Bronchial epithelial cell (primary cell): ENCODE data around the gene RPL32. TPM values are rescaled to one million over a fixed set of nuclear protein-coding genes. Genes with fewer than 3 reads are reported as not detected.
A peak's percentile ranks its signal among the peaks of the same experiment; 100 is the strongest.

Experiments used
- DNase-seq: peaks from one replicate; pipeline ENCODE4 v3.0.0-alpha.2; 2010; ENCODE audit warnings: low read depth
- FAIRE-seq: peaks from 2 replicates; lab custom pipeline; 2011; peaks lifted over from hg19 to GRCh38; lab: Jason Lieb, UNC
- H3K27me3 ChIP-seq: 2 replicates; pipeline ENCODE4 v1.5.1; 2011; ENCODE audit warnings: low read length; ENCODE audit not compliant: control insufficient read depth, insufficient read depth
- H3K36me3 ChIP-seq: 2 replicates; pipeline ENCODE4 v1.5.1; 2011; ENCODE audit warnings: low read length; ENCODE audit not compliant: control insufficient read depth, insufficient read depth
- H3K4me3 ChIP-seq: 2 replicates; pipeline ENCODE4 v1.5.1; 2011; ENCODE audit warnings: mild to moderate bottlenecking, low read depth, low read length, control low read depth
- total RNA-seq: library from RNA; depleted of rRNA; stranded (reverse); fragments of >200 nt; gene quantifications from 2 replicates; pipeline ENCODE4 v1.2.1, GENCODE V29; 2014
- TF ChIP-seq, protein P1 (sequence below): IDR thresholded peaks from 2 replicates; pipeline ENCODE4 v1.5.1; 2011; ENCODE audit warnings: mild to moderate bottlenecking, moderate library complexity, low read length, control low read depth, inconsistent platforms; ENCODE audit not compliant: insufficient read depth, severe bottlenecking

RPL32 gene
- total RNA-seq, 1 donor from 2014 or later = 2,605 TPM

GRCh38 chr3:12878141-12878574 is 36.8 kb upstream of the RPL32 start:
- FAIRE-seq (no peak), DNase-seq (no peak)
- Histone ChIP-seq H3K4me3 (no peak overlapping the region), H3K27me3 (no peaks in the 10 kb centered on the region), H3K36me3 (no peaks in the 10 kb centered on the region)
- TF ChIP-seq, protein P1, sequence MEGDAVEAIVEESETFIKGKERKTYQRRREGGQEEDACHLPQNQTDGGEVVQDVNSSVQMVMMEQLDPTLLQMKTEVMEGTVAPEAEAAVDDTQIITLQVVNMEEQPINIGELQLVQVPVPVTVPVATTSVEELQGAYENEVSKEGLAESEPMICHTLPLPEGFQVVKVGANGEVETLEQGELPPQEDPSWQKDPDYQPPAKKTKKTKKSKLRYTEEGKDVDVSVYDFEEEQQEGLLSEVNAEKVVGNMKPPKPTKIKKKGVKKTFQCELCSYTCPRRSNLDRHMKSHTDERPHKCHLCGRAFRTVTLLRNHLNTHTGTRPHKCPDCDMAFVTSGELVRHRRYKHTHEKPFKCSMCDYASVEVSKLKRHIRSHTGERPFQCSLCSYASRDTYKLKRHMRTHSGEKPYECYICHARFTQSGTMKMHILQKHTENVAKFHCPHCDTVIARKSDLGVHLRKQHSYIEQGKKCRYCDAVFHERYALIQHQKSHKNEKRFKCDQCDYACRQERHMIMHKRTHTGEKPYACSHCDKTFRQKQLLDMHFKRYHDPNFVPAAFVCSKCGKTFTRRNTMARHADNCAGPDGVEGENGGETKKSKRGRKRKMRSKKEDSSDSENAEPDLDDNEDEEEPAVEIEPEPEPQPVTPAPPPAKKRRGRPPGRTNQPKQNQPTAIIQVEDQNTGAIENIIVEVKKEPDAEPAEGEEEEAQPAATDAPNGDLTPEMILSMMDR = no peak

- TF ChIP-seq, protein P1 = no peak
- peak; percentile 64 for FAIRE-seq
- no peak overlapping the region for H3K4me3 ChIP-seq
- H3K36me3 ChIP-seq = no peaks in the 10 kb centered on the region
- no peak for DNase-seq
- H3K27me3 ChIP-seq = no peaks in the 10 kb centered on the region
These were observed 35.7 kb upstream of the RPL32 start for GRCh38 chr3:12877040-12877439.

DNA sequence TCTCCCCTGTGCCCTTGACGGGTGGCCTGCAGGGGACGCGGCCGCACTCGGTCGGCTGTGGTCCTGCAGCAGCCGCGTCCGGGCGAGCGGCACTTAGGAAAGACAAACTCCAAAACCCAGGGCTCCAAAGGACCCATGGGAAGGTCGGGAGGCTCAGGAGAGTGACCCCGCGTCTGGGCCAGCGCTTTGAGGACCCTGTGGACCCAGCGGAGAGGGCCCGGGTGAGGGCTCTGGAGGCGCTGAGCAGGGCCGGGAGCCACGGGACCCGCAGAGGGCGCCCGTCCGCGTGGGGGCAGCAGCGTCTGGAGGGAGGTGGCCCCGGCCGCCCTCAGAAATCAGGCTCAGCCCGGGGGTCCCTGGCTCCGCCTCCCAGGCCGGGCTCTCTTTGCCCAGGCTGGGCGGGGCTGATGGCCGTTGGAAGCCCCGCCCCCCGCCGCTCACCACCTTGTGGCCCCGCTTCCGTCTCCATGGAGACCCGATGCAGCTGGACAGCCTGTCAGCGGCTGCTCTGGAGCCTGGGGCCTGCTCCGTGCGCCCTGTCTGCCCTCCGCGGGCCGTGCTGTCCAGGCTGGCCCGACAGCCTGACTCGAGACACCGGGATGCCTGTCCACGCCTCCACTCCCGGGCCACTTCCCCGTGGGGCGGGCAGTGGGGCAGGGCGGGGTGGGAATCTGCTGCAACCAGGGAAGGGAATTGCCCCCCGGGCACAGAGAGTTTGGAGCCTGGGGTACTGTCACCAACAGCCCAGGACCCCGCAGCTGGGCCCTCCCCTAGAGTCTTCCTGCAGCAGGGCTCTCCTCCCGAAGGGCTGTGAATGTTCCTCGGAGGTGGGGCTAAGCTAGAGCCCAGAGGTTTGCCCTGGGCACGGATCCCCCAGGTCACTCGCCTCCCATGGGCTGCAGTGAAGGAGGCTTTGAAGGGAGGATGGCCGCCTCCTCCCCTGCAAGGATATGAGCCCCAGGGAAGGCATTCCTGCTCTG is 34.8 kb upstream of the RPL32 start:
- TF ChIP-seq, protein P1 = peak; percentile 30
- Histone ChIP-seq H3K27me3 (no peaks in the 10 kb centered on the region), H3K36me3 (no peaks in the 10 kb centered on the region), H3K4me3 (no peak overlapping the region)
- DNase-seq = no peak
- no peak for FAIRE-seq

- DNase-seq (no peak), FAIRE-seq (no peak)
- no peaks in the 10 kb centered on the region for H3K36me3 ChIP-seq
- H3K27me3 ChIP-seq = no peaks in the 10 kb centered on the region
- TF ChIP-seq, protein P1 = no peak
- H3K4me3 ChIP-seq = no peak overlapping the region
These were observed 30.1 kb upstream of the RPL32 start for GRCh38 chr3:12871404-12871983.

GRCh38 chr3:12870942-12871341 is 29.6 kb upstream of the RPL32 start:
- no peak for DNase-seq
- TF ChIP-seq, protein P1 = no peak
- no peak for FAIRE-seq
- H3K36me3 ChIP-seq = no peaks in the 10 kb centered on the region
- no peak overlapping the region for H3K4me3 ChIP-seq
- no peaks in the 10 kb centered on the region for H3K27me3 ChIP-seq
